Type B pancreatic cell (in vitro differentiated cells): Measurements from ENCODE around the gene NAA11. TPM values are rescaled to one million over a fixed set of nuclear protein-coding genes. Genes with fewer than 3 reads are reported as not detected.

ENCODE experiments used
- DNase-seq: peaks from one replicate; pipeline ENCODE4 v3.0.0; 2021; ENCODE audit warnings: mixed read lengths; ENCODE audit not compliant: unreplicated experiment; ENCODE audit errors: extremely low spot score
- H3K27ac Mint-ChIP-seq: 2 replicates; pipeline ENCODE4 v1.8.0; 2021; ENCODE audit warnings: mild to moderate bottlenecking, mixed read lengths
- H3K27me3 Mint-ChIP-seq: 2 replicates; pipeline ENCODE4 v1.8.0; 2021; ENCODE audit warnings: mixed read lengths
- H3K36me3 Mint-ChIP-seq: 2 replicates; pipeline ENCODE4 v1.8.0; 2021; ENCODE audit warnings: mixed read lengths
- H3K4me1 Mint-ChIP-seq: one replicate; pipeline ENCODE4 v1.8.0; 2021; ENCODE audit warnings: mixed read lengths; ENCODE audit not compliant: unreplicated experiment
- H3K4me3 Mint-ChIP-seq: 2 replicates; pipeline ENCODE4 v1.8.0; 2021; ENCODE audit warnings: mild to moderate bottlenecking, mixed read lengths
- H3K9me3 Mint-ChIP-seq: 2 replicates; pipeline ENCODE4 v1.8.0; 2021; ENCODE audit warnings: mixed read lengths
- total RNA-seq: library from RNA; stranded (reverse); gene quantifications from 2 replicates; pipeline ENCODE4 v1.2.1, GENCODE V29; 2021; ENCODE audit warnings: low replicate concordance
- TF ChIP-seq, protein P1 (sequence below): fragments of 200-600 bp; sonication (generic); conservative IDR thresholded peaks from 2 replicates; pipeline ENCODE4 v1.5.0; 2021; ENCODE audit warnings: antibody characterized with exemption, mild to moderate bottlenecking

The NAA11 gene
- total RNA-seq, 1 donor from 2014 or later: not detected

DNA sequence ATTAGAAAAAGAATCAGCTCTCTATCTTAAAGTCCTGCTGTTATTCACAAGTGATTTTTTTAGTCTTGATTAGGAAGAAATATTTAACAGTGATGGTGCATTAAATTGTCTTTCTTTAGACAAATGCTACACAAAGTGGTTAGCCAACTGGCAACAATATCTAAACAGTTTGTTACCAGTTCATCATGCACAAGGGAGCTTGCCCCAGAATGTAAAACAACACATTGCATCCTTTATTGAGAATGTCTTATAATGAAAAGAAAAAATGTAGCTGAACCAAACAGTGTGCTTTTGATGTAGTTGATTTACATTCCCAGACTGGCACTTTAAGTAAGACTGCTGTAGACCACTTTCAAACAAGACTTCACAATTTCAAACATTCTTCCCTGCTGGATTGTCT, 34.1 kb upstream of the NAA11 start:
- no peaks in the 10 kb centered on the region for H3K4me1 Mint-ChIP-seq
- TF ChIP-seq, protein P1, sequence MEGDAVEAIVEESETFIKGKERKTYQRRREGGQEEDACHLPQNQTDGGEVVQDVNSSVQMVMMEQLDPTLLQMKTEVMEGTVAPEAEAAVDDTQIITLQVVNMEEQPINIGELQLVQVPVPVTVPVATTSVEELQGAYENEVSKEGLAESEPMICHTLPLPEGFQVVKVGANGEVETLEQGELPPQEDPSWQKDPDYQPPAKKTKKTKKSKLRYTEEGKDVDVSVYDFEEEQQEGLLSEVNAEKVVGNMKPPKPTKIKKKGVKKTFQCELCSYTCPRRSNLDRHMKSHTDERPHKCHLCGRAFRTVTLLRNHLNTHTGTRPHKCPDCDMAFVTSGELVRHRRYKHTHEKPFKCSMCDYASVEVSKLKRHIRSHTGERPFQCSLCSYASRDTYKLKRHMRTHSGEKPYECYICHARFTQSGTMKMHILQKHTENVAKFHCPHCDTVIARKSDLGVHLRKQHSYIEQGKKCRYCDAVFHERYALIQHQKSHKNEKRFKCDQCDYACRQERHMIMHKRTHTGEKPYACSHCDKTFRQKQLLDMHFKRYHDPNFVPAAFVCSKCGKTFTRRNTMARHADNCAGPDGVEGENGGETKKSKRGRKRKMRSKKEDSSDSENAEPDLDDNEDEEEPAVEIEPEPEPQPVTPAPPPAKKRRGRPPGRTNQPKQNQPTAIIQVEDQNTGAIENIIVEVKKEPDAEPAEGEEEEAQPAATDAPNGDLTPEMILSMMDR: no peak
- H3K36me3 Mint-ChIP-seq: no peaks in the 10 kb centered on the region
- H3K27ac Mint-ChIP-seq: no peak overlapping the region
- no peak overlapping the region for H3K4me3 Mint-ChIP-seq
- no peaks in the 10 kb centered on the region for H3K9me3 Mint-ChIP-seq
- DNase-seq: no peak
- H3K27me3 Mint-ChIP-seq: no peaks in the 10 kb centered on the region

DNA sequence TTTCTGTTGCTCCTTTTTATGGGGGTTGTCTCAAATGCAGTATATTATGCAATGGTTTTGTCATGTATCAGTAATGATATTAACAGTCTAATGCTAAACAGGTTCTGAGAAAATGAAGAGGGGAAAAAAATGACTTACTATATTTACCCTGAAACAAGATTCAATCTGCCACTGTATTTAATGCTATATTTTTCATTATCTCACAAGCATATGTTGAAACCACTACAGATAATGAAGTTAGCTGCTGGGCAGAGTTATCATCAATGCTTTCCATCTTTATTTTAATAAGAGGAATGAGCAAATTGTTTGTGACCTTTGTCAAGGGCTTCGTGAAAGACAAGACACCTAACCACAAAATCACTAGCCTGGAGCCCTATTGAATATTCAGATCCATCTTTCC, 32.6 kb upstream of the NAA11 start:
- H3K4me3 Mint-ChIP-seq: no peak overlapping the region
- no peaks in the 10 kb centered on the region for H3K36me3 Mint-ChIP-seq
- no peak for DNase-seq
- no peaks in the 10 kb centered on the region for H3K9me3 Mint-ChIP-seq
- H3K27me3 Mint-ChIP-seq: no peaks in the 10 kb centered on the region
- no peaks in the 10 kb centered on the region for H3K4me1 Mint-ChIP-seq
- no peak overlapping the region for H3K27ac Mint-ChIP-seq
- TF ChIP-seq, protein P1: no peak

DNA sequence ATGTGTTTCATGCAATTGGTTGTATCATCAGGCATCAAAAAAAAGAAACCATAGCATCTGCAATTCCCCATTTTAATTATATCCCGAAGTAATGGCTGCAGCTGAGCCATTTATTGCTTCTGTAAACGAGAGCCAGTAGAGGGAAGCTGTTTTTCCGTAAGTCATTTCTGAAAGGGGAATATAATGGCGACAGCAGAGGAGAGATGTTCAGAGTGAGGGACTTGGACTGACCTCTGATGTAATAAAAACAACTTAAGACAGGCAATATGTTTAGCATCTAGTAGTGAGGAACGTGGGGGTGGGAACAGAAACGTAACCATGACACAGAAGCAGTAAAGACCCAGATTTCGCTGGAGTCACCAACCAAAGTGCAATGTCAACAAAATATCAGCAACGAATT, 31.5 kb upstream of the NAA11 start:
- Mint-ChIP-seq H3K4me3 (no peak overlapping the region), H3K36me3 (no peaks in the 10 kb centered on the region)
- TF ChIP-seq, protein P1: no peak

DNA sequence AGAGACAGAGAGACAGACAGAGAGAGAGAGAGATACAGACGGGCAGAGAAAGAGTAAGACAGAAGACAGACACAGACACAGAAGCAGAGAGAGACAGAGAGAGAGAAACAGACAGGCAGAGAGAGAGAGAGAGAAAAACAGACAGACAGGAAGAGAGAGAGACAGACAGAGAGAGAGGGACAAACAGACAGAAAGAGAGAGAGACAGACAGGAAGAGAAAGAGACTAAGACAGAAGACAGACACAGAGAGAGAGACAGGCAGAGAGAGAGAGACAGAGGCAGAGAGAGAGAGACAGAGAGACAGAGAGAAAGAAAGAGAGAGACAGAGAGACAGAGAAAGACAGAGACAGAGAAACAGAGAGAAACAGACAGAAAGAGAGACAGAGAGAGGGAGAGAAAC, 27.2 kb upstream of the NAA11 start:
- Mint-ChIP-seq H3K9me3 (peaks cover 8% of the 10 kb centered on the region), H3K4me3 (no peak overlapping the region), H3K36me3 (no peaks in the 10 kb centered on the region), H3K27me3 (no peaks in the 10 kb centered on the region), H3K27ac (no peak overlapping the region), H3K4me1 (no peaks in the 10 kb centered on the region)
- TF ChIP-seq, protein P1: no peak
- DNase-seq: no peak

More for the DNA sequence above, 31.5 kb upstream of the NAA11 start:
- no peak overlapping the region for H3K27ac Mint-ChIP-seq
- no peaks in the 10 kb centered on the region for H3K9me3 Mint-ChIP-seq
- DNase-seq: no peak
- H3K27me3 Mint-ChIP-seq: no peaks in the 10 kb centered on the region
- no peaks in the 10 kb centered on the region for H3K4me1 Mint-ChIP-seq

DNA sequence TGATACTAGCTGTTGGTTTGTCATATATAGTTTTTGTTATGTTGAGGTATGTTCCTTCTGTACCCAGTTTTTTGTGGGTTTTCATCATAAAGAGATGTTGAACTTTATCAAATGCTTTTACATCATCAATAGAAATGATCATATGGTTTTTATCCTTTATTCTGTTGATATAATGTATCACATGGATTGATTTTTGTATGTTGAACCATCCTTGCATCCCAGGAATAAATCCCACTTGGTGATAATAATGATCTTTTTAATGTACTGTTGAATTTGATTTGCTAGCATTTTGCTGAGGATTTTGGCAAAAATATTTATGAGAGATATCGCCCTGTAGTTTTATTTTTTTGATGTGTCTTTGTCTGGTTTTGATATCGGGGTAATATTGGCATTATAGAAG, 22.5 kb upstream of the NAA11 start:
- H3K9me3 Mint-ChIP-seq: peaks cover 14% of the 10 kb centered on the region
- no peaks in the 10 kb centered on the region for H3K4me1 Mint-ChIP-seq
- no peak for DNase-seq
- H3K4me3 Mint-ChIP-seq: no peak overlapping the region
- TF ChIP-seq, protein P1: no peak
- no peaks in the 10 kb centered on the region for H3K36me3 Mint-ChIP-seq
- no peaks in the 10 kb centered on the region for H3K27me3 Mint-ChIP-seq
- H3K27ac Mint-ChIP-seq: no peak overlapping the region
